Measurements from ENCODE around the gene USE1.

DNA sequence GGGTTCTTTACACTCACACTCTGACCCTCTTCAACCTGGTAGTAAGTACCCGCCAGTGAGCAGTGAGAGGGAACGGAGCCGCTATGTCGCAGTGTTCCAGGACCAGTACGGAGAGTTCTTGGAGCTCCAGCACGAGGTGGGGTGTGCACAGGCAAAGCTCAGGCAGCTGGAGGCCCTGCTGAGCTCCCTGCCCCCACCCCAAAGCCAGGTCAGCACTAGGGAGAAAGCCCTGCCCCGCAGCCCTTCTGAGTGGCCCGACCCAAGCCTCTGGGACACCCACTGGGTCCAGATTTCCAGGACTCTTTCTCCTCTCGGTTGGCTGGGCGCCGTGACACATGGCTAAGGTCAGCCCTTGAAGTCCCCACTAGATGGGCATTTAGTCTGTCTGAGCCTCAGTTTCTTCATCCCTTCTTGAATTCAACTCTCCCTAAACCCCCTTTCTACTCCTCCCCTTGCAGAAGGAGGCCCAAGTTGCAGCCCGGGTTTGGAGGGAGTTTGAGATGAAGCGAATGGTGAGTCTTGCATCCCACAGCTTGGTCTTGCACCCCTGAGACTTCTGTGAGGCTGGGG is 12.7 kb downstream of the USE1 start:
- TF ChIP-seq, protein P1, sequence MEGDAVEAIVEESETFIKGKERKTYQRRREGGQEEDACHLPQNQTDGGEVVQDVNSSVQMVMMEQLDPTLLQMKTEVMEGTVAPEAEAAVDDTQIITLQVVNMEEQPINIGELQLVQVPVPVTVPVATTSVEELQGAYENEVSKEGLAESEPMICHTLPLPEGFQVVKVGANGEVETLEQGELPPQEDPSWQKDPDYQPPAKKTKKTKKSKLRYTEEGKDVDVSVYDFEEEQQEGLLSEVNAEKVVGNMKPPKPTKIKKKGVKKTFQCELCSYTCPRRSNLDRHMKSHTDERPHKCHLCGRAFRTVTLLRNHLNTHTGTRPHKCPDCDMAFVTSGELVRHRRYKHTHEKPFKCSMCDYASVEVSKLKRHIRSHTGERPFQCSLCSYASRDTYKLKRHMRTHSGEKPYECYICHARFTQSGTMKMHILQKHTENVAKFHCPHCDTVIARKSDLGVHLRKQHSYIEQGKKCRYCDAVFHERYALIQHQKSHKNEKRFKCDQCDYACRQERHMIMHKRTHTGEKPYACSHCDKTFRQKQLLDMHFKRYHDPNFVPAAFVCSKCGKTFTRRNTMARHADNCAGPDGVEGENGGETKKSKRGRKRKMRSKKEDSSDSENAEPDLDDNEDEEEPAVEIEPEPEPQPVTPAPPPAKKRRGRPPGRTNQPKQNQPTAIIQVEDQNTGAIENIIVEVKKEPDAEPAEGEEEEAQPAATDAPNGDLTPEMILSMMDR (IDR thresholded peaks at IDR 0.05): no peak
- no peak for TF ChIP-seq POLR2A (IDR thresholded peaks at IDR 0.05)

Data from body of pancreas (tissue), 4 donors.